HG03342 (cell line): ENCODE measurements around the gene ZMYND11.
A peak's percentile ranks its signal among the peaks of the same experiment; 100 is the strongest.
"Not testable (repeated sequence)": the region's sequence is repeated elsewhere in the genome, so short reads cannot be mapped to it uniquely, and the experiment has no call there.

Source experiments
- ATAC-seq: cut with Tn5 transposase; IDR thresholded peaks from one replicate; pipeline ENCODE4 v1.9.1; 2021; ENCODE audit warnings: mild to moderate bottlenecking, moderate library complexity; ENCODE audit not compliant: unreplicated experiment

The ZMYND11 gene

DNA sequence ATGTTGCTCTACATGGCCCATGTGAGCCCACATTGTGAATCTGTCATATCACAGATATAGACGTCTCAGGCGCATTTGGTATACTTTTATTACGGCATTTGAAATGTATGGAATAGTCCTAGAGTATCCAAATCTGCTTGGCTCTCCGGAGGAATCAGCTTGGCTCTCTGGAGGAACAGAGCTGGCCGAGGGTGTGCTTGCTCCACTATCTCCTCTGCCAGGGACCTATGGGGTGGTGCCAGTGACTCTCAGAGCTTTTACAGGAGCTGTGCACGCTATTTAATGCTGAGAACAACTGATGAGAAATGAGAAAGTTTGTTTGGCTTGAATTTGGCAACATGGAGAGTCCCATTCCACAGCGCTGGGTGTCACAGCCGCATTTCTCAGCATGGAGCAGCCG, 144.0 kb downstream of the ZMYND11 start:
- no peak for ATAC-seq

DNA sequence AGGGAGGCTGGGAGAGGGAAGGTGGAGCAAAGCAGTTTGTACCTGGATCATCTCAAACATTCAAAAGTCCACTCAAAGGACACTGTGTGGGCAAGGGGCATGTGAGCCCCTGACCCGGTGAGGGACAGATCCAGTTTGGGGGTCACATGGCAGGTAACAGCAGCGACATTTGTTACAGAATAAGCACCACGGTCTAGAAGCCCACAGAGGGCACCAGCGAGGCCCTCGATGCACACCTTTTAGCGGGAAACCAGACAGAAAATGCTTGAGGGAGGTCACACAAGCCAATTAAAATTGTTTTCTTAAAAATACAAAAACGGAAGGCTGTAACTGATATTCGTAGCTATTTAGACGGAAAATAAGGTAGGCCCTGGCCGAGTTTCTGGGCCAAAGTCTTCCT, 144.4 kb downstream of the ZMYND11 start:
- ATAC-seq: no peak

DNA sequence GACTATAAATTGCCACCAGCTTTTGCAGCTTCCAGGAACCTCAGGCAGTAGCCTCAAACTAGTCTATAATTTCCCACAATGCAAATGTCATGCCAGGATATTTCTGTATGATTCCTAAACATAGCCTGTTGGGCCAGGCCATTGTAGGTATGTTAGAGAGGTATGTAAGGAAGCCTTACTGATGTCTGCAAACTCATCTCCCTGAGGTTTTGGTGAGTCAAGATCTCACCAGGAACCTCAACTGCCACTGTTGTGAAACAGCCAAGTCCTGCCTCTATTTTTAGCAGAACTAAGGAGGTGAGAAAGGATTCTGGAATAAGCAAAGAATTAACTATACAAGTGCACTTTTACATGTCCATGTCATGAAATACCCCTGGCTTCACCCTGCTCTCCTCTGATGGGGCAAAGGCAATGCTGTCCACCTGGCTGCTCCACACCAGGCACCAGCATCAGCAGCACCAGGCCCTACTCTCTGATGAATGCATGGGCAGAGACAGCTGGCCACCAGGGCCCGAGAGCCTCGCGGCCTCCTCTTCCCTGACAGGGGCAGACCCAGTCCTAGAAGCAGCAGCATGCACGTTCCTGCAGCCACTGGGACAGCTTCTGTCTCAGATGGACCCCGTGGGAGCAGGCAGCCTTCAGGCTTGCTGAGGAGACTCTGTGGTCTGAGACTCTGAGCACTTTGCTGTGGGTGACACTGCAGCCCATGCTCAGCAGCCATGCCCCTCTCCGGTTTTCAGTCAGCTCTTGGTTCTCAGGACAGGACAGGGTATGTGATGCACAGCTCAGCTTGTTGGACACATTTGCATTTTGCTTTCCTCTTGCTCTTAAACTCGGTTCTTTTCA, 147.3 kb downstream of the ZMYND11 start:
- no peak for ATAC-seq

DNA sequence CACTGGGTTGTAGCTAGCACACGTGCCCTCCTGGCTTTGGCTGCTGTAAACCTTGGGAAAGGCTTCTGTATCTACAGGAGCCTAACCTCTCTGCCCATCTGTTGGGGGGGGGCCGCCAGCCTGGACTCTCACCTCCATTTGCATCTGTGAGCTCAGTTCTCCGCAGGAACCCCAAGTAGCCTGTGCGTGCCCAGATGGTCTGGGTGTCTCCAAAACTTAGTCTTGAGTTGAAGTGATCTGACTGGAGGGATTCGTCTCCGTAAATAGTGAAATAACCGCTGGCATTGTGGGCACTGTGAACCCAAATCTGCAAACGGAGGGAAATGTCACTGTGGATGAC, 147.9 kb downstream of the ZMYND11 start:
- ATAC-seq: no peak

DNA sequence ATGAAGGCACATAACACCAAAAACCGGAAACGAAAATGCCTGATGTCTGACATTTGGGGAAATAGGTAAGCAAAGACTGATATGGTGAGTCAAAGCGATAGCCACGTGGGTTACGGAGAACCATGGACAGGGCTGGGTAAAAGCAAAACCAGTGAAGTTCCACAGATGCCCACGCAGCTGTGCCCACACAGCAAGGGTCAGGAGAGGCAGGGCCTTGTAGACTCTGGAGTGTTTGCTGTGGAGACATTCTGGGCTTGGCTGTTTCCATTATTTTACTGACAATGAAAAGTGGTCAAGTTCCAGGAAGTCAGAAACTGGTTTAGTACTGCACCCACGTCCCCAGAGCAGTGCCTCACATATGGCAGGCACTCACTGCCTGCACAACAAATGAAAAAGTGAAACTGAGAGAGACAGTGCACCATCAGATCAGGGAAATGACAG, 148.7 kb downstream of the ZMYND11 start:
- peak; percentile 93 for ATAC-seq

DNA sequence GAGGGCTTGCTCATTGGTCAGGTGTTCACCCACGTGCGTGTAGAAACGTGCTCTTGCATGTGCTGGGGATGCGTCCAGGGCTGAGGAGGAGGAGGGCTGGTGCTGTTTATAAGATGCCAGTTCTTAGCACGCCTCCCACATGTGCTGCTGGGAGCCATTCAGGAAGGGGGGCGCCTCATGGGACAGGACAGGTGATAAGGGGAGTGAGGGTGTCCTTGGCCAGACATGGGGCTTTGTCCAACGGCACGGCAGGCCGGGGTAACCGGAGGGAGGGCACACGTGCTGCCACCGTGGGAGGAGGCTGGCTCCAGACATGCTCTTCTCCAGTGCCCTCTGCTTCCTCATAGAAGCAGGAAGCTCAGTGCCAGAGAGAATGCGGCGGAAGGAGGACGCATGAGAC, 150.0 kb downstream of the ZMYND11 start:
- ATAC-seq: no peak

DNA sequence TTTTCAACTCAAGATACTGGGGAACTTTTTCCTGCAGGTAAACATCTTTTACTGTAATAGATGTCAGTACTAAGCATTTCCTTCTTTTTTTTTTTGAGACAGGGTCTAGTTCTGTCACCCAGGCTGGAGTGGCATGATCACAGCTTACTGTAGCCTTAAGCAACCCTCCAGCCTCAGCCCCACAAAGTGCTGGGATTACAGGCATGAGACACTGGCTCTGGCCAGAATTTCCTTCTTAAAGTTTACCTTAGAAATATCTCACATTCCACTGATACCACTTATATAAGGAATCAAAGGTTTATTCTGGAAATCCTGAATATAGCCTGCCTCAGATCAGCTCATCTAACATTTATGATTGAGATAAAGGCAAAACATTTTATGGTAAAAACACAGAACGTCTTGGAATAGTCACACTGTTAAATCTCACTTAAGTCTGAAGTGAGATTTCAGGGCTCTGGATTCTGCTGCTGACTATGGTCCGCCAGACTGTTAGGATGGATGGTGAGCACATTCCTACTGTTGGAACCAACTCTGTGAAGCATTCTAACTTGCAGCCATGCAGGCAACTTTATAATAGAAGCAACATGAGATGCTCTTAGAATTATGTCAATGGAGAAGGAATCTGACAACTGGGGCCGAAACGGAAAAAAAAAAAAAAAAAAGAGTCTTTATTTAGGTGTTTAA, 151.9 kb downstream of the ZMYND11 start:
- no peak for ATAC-seq

DNA sequence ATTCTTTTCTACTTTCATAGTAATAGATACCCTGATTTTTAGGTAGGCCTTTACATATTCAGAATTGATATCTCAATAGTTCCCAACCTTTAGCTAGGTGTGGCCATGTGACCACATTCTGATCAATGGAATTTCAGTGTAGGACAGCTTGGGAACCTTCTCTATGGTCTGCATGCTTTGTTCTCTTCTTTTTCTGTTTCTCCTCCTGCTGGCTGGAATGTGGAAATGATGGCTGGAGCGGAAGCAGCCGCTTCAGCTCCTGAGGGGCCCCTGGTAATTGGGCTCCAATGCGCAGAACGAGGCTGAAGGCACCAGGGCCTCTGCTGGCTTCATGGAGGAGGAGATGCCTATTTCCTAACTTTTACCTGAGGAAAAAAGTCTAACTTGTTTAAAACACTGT, 152.6 kb downstream of the ZMYND11 start:
- ATAC-seq: no peak

DNA sequence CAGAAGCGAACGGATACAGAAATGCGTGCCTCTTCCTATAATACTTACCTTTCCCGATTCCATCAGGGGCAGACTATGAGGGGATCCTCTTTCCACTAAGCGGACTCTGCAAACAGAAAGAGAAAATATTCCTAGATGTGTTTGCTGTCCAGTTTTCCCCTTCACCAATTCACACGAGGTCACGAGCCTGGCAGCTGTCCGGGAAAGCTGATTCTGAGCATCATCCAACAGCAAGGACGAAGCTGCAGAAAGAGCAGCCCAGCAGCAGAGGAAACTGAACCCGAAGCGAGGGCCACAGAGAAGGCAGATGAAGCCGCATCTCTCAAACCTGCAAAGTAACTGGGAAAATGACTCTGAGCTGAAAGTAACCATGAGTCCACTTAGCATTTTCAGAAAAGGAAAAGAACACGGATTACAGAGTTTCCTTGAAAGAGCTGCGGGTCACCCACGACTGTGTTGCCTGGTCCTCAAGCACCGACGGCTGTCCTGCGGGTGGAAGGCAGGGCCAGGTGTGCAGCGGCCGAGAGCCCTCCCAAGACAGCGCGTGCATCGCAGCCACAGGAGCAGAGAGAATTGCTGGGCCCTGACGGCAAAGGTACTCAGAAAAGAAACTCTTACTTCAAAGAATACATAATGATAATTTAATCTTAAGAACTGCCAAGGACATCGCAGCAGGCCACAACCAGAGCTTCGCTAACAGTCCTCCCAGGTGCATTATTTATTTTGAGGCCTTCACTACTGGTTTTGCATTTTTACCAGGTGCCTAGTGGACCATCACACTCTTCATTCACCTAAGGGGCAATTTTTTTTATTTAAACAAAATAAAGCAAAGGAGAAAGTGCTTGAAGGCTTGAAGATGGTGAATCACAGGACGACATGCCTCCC, 153.3 kb downstream of the ZMYND11 start:
- no peak for ATAC-seq

DNA sequence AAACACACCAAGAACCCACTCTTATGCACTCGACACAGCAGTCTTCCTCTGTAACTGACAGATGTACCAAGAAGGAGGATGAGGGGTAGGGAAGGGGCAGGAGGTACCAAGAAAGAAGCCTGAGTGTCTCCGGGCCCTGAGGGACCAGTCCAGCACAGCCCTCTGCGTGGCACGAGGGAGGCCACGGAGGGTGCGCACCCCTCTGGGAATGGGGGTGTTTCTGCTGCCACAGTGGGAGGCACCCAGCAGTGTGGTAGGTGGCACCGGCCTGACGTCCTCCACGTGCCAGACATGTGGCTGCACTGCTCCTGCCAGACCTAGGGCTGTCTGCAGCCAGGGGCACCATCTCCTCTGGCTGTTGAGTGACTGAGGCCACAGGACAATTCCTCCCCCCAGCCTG, 154.3 kb downstream of the ZMYND11 start:
- ATAC-seq: no peak

DNA sequence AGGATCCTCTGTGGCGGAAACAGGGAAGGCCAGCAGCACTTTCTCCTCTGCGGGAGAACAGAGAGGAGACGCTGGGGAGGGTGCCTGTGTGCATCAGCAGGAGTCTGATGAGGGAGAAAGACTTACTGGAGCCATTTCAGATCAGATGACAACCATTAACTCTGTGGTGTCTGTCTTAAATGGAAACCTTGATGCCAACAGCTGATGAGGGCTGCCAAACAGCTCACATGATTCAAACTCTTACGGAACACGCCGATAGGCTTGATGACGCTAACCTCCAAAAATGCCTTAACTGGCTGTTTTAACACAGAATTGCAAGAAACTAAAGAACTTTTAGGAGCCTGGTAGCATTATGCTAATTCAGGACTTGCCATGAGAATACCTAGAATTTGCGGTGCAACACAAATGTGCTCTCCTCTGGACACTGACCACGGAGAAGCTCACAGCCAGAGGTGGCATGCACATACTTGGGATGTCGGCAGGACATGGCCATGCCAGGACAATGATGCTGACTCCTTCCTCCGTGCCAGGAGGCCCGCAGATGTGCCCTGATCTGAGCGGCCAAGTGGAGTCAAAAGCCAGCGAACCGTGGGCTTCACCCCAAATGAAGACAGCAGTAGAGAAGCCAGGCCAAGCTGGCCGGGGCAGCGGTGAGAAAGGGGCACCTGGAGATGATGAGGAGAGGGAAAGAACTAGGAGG, 154.9 kb downstream of the ZMYND11 start:
- no peak for ATAC-seq

DNA sequence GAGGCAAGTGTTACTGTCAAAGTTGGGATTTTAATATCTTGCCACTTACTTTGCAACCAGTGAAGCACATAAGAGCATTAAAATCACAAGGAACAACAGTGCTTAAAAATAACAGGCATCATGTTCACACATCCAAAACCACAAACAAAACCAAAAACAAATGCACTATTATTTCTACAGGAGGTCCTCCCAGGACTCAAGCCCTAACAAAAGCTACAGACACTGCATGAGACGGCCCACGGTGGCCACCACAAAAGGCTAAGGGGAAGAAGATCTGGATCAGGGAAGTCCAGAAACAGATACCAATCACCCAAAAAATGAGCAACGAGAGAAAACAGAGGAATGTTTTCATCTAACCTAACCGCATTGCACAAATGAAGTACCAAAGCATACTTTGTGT, 158.4 kb downstream of the ZMYND11 start:
- no peak for ATAC-seq

DNA sequence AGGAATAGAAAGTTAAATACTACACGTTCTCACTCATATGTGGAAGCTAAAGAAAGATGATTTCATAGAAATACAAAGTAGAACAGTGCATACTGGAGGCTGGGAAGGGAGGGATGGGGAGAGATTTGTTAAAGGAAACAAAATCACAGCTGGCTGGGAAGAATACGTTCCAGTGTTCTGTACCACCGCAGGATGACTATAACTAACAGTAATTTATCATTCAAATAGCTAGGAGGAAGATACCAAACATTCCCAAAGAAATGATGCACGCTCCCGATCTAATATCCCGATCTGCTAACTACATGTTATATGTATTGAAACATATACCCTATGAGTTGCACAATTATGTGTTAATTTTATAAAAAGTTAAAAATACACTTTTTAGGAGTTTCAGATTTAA, 162.3 kb downstream of the ZMYND11 start:
- no peak for ATAC-seq

DNA sequence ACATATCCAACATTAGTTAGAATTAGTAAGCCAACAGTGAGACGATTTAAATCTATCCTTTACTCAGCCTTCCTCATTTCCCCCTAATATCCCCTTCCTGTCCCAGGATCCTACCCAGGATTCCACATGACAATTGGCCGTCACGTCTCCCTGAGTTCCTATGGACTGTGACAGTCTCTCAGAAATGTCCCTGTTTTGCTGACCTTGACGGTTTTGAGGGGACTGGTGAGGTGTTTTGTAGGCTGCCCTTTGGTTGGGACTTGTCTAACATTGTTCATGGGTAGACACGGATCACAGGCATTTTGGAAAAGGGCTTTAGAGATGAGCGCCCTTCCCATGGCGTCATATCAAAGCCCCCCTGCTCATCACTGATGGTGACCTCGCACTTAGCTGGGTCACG, 162.8 kb downstream of the ZMYND11 start:
- no peak for ATAC-seq

DNA sequence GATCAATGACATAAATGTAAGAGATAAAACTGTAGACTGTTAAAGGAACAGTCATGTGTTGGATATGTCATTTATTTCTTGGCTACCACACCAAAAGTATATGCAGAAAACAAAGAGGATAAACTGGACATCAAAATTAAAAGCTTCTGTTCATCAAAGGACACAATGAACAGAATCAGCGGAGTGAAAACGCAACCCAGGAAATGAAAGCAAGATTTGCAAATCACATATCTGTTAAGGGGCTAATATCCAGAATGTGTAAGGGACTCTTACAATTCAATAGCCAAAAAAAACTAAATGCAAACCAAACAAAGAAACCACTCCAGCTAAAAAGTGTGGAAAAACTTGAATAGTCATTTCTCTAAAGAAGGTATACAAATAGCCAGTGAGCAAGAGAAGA, 164.3 kb downstream of the ZMYND11 start:
- ATAC-seq: no peak

DNA sequence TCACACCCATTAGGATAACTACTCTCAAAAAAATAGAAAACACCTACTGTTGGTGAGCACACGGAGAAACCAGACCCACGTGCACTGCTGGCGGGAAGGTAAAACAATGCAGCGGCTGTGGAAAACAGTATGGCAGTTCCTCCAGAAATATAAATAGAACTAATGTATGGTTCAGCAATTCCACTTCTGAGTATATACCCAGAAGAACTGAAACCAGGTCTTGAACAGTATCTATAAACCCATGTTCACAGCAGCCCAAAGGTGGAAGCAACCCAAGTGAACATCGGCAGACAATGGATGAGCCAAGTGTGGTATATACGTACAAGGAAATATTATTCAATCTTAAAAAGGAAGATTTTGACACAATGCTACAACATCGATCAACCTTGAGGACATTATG, 164.7 kb downstream of the ZMYND11 start:
- ATAC-seq: no peak

DNA sequence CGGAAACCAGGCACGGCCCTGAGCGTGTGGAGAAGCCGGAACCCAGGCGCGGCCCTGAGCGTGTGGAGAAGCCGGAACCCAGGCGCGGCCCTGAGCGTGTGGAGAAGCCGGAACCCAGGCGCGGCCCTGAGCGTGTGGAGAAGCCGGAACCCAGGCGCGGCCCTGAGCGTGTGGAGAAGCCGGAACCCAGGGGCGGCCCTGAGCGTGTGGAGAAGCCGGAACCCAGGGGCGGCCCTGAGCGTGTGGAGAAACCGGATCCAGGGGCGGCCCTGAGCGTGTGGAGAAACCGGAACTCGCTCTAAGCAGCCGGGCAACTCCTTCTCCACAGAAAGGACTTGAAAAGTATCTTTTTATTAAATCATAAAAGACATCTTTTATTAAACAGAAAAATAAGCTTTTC, 165.3 kb downstream of the ZMYND11 start:
- ATAC-seq: not testable (repeated sequence)

DNA sequence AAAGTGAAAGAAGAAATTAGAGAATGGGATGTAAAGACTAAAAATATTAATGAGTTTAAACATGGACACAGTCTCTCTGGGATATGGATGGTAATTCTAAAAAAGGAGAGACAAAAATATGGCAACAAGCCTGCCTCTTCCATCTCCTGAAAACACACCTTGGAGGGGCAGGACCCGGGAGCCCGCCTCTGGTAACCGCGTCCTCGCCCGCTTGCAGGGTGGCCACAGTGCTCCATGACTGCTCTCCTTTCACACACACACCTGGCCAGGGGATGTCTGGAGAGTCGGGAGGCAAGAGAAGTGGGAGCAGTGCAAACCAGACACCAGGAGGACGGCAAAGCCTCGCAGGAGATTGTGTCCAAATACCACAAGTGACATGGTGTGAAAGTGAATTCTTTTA, 166.3 kb downstream of the ZMYND11 start:
- no peak for ATAC-seq
